Measurements from ENCODE around the gene SPNS1.
"Not testable (repeated sequence)": the region's sequence is repeated elsewhere in the genome, so short reads cannot be mapped to it uniquely, and the experiment has no call there.

The SPNS1 gene

DNA sequence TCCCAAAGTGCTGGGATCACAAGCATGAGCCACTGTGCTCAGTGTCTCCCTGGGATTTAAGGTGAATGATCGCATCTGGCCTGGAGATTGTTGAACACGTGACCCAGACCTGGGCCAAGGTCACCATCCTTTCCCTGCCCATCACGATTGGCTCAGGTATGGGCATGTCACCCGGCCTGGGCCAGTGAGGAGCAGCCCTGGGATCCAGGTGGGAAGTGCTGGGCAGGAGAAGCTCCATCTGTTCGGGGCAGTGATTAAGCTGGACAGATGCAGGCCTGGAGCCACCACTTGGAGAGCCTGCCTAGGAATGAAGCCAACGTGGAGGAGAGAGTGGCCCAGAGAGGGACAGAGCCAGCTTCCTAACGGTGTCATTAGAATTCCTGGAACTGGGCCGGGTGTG lies 17.1 kb downstream of the SPNS1 start:
- TF ChIP-seq, protein P1, sequence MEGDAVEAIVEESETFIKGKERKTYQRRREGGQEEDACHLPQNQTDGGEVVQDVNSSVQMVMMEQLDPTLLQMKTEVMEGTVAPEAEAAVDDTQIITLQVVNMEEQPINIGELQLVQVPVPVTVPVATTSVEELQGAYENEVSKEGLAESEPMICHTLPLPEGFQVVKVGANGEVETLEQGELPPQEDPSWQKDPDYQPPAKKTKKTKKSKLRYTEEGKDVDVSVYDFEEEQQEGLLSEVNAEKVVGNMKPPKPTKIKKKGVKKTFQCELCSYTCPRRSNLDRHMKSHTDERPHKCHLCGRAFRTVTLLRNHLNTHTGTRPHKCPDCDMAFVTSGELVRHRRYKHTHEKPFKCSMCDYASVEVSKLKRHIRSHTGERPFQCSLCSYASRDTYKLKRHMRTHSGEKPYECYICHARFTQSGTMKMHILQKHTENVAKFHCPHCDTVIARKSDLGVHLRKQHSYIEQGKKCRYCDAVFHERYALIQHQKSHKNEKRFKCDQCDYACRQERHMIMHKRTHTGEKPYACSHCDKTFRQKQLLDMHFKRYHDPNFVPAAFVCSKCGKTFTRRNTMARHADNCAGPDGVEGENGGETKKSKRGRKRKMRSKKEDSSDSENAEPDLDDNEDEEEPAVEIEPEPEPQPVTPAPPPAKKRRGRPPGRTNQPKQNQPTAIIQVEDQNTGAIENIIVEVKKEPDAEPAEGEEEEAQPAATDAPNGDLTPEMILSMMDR (IDR thresholded peaks at IDR 0.05), result no peak
- Histone ChIP-seq H3K27me3 (no peaks in the 10 kb centered on the region), H3K9me3 (no peaks in the 10 kb centered on the region), H3K4me3 (ENCODE audit: low read depth in 1 of 2, low read length in 1 of 2) (no peak overlapping the region), H3K4me1 (ENCODE audit: control insufficient read depth in 1 of 2, insufficient read depth in 1 of 2, low read depth in 1 of 2, low read length in 1 of 2) (no peaks in the 10 kb centered on the region), H3K36me3 (no peaks in the 10 kb centered on the region), H3K27ac (no peak overlapping the region)

DNA sequence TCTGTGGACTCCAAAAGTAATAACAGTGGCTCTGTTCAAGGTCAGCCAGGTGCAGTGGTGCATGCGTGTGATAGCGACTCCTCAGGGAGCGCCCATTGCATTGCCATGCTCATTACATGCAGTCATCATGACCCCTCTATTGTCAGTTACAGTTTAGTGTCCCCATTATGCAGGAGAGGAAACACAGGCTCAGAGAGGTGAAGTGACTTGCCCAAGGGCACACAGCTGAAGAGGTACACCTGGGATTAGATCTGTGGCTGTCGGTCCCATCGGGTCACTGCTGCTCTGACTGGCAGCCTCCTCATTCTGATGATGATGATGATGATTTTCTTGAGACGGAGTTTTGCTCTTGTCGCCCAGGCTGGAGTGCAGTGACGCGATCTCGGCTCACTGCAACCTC lies 17.9 kb downstream of the SPNS1 start:
- TF ChIP-seq, protein P1 (IDR thresholded peaks at IDR 0.05), result no peak
- Histone ChIP-seq H3K27ac (no peak overlapping the region), H3K9me3 (no peaks in the 10 kb centered on the region), H3K36me3 (no peaks in the 10 kb centered on the region), H3K27me3 (no peaks in the 10 kb centered on the region), H3K4me1 (ENCODE audit: control insufficient read depth in 1 of 2, insufficient read depth in 1 of 2, low read depth in 1 of 2, low read length in 1 of 2) (no peaks in the 10 kb centered on the region), H3K4me3 (ENCODE audit: low read depth in 1 of 2, low read length in 1 of 2) (no peak overlapping the region)

DNA sequence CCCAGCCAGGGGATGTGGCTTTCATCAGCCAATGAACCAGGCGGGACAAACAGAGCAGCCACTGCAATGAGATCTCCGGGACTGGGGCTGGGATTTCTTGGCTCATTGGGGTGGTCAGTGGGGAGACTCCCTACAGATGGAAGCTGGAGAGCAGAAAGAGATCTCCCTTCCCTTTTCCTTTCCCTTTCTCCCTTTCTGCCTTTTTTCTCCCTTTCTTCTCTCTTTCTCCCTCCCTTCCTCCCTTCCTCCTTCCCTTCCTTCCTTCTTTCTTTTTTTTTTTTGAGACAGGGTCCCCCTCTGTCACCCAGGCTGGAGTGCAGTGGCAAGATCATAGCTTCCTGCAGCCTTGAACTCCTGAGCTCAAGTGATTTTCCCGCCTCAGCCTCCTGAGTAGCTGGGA lies 24.3 kb downstream of the SPNS1 start:
- TF ChIP-seq, protein P1 (IDR thresholded peaks at IDR 0.05), result no peak
- no peak overlapping the region for H3K4me3 ChIP-seq (ENCODE audit: low read depth in 1 of 2, low read length in 1 of 2)

DNA sequence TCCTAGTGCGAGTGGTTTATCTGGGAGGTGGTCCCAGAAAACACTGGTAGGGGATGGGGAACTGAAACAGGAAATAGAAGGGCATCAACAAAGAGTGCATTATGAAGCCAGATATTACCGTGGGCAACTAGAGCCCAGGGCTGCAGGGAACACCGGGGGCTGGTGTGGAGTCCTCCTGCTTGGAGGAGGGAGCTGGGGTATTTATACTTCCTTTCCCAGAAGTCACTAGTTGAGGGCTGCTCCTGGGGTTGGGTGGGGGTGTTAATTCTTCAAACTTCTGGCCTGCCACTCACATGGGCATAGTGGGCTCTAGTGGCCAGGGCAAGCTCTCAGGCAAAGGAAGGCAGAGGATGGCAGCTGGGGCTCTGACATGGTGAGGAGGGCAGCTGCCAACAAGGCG lies 25.0 kb downstream of the SPNS1 start:
- no peaks in the 10 kb centered on the region for H3K27me3 ChIP-seq
- no peaks in the 10 kb centered on the region for H3K4me1 ChIP-seq (ENCODE audit: control insufficient read depth in 1 of 2, insufficient read depth in 1 of 2, low read depth in 1 of 2, low read length in 1 of 2)
- H3K27ac ChIP-seq, result no peak overlapping the region
- no peaks in the 10 kb centered on the region for H3K9me3 ChIP-seq
- TF ChIP-seq, protein P1 (IDR thresholded peaks at IDR 0.05), result no peak
- H3K36me3 ChIP-seq, result no peaks in the 10 kb centered on the region
- no peak overlapping the region for H3K4me3 ChIP-seq (ENCODE audit: low read depth in 1 of 2, low read length in 1 of 2)

More for the DNA sequence above, 24.3 kb downstream of the SPNS1 start:
- Histone ChIP-seq H3K4me1 (ENCODE audit: control insufficient read depth in 1 of 2, insufficient read depth in 1 of 2, low read depth in 1 of 2, low read length in 1 of 2) (no peaks in the 10 kb centered on the region), H3K9me3 (no peaks in the 10 kb centered on the region), H3K27ac (no peak overlapping the region), H3K36me3 (no peaks in the 10 kb centered on the region), H3K27me3 (no peaks in the 10 kb centered on the region)

DNA sequence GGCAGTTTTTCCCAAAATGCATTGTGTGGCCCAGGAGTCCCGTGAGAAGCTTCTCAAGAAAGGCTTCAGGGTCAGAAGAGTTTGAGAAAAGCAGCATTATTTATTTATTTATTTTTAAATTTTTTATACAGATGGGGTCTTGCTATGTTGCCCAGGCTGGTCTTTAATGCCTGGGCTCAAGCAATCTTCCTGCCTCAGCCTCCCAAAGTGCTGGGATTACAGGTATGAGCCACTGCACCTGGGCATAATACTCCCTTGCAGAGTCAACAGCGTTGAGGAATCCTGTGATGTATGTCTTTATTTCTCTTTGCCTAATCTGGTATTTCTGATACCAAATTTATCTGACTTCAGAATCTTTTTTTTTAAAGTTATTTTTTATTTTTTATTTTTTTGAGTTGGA lies 25.4 kb downstream of the SPNS1 start:
- H3K36me3 ChIP-seq, result no peaks in the 10 kb centered on the region
- no peaks in the 10 kb centered on the region for H3K4me1 ChIP-seq (ENCODE audit: control insufficient read depth in 1 of 2, insufficient read depth in 1 of 2, low read depth in 1 of 2, low read length in 1 of 2)
- no peaks in the 10 kb centered on the region for H3K27me3 ChIP-seq
- TF ChIP-seq, protein P1 (IDR thresholded peaks at IDR 0.05), result no peak
- no peaks in the 10 kb centered on the region for H3K9me3 ChIP-seq
- no peak overlapping the region for H3K4me3 ChIP-seq (ENCODE audit: low read depth in 1 of 2, low read length in 1 of 2)
- H3K27ac ChIP-seq, result no peak overlapping the region

DNA sequence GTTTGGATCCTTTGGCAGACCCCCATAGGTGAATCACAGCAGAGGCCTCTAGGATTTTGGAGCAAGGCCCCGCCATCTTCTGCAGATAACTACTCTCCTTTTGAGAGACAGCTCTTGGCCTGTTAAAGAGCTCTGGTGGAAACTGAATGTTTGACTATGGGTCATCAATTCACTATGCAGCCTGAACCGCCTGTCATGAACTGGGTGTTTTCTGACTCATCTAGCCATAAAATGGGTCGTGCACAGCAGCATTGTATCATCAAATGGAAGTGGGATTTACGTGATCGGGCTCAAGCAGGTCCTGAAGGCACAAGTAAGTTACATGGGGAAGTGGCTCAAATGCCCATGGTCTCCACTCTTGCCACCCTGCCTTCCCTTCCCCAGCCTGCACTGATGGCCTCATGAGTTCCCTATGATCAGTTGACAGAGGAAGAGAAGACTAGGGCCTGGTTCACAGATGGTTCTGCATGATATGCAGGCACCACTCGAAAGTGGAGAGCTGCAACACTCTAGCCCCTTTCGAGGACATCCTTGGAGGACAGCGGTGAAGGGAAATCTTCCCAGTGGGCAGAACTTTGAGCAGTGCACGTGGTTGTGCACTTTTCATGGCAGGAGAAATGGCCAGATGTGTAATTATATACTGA lies 30.0 kb downstream of the SPNS1 start:
- H3K4me1 ChIP-seq (ENCODE audit: control insufficient read depth in 1 of 2, insufficient read depth in 1 of 2, low read depth in 1 of 2, low read length in 1 of 2); H3K36me3 ChIP-seq; H3K27me3 ChIP-seq; H3K4me3 ChIP-seq (ENCODE audit: low read depth in 1 of 2, low read length in 1 of 2); H3K9me3 ChIP-seq; H3K27ac ChIP-seq: not testable (repeated sequence)
